HCT116 (cell line): Measurements from ENCODE around the gene DAPK2. TPM values are rescaled to one million over a fixed set of nuclear protein-coding genes. Genes with fewer than 3 reads are reported as not detected.
A peak's percentile ranks its signal among the peaks of the same experiment; 100 is the strongest.

Experiments used
- ATAC-seq: fragments of 200-7000 bp; cut with Tn5 transposase; 2 replicates; pipeline ENCODE4 v1.9.1; 2020; ENCODE audit warnings: mild to moderate bottlenecking, moderate library complexity
- BruUV-seq: library from RNA; stranded (reverse); fragments of 400-500 nt; replicated peaks from 2 replicates; lab custom pipeline; 2021; lab: Mats Ljungman, UMichigan
- CTCF ChIA-PET: fragments of 300-600 bp; sonication (Branson Sonifier 250); formaldehyde crosslinking; loops from one replicate; lab custom pipeline; 2021; ENCODE audit warnings: antibody characterized with exemption; lab: Charles Lee
- POLR2A ChIA-PET: fragments of 300-600, 350-600 bp; sonication (Branson Sonifier 250); formaldehyde crosslinking; loops from one replicate; lab custom pipeline; 2021; ENCODE audit warnings: antibody characterized with exemption; lab: Charles Lee
- RAD21 ChIA-PET, 2 experiments: fragments of 300-600 bp; sonication (Branson Sonifier 250); formaldehyde crosslinking; loops; one replicate each; lab custom pipeline; 2023; ENCODE audit warnings: low total read pairs in 2 of 2; ENCODE audit not compliant: uncharacterized antibody in 2 of 2, unreplicated experiment in 2 of 2, low non-redundant PET in 1 of 2; lab: Charles Lee
- DNase-seq: peaks from one replicate; pipeline ENCODE4 v3.0.0-alpha.2; 2010; ENCODE audit warnings: low read depth, low spot score
- H2AFZ ChIP-seq: fragments of 200-600 bp; shearing (Covaris generic), sonication (generic); 2 replicates; pipeline ENCODE4 v1.6.1; 2017; ENCODE audit warnings: low read depth, mixed run types, mixed read lengths, antibody characterized with exemption, low read length; ENCODE audit not compliant: poor library complexity, severe bottlenecking
- H3K27ac ChIP-seq: 2 replicates; pipeline ENCODE4 v1.5.1; 2012; ENCODE audit warnings: low read depth, low read length
- H3K27me3 ChIP-seq: fragments of 200-600 bp; sonication (generic); 2 replicates; pipeline ENCODE4 v1.6.1; 2016; ENCODE audit warnings: mixed run types, low read length, mixed read lengths; ENCODE audit not compliant: insufficient read depth
- H3K36me3 ChIP-seq, 2 experiments: fragments of 200-500 bp in 1 of 2; fragments of 200-600 bp in 1 of 2; sonication (Bioruptor generic) in 1 of 2; sonication (generic) in 1 of 2; 2 replicates each; pipeline versions ENCODE4 v1.5.1 to v1.6.1; 2014 to 2016; ENCODE audit warnings: low read length in 2 of 2, inconsistent platforms in 1 of 2, mixed read lengths in 1 of 2, mixed run types in 1 of 2; ENCODE audit not compliant: insufficient read depth in 2 of 2, control insufficient read depth in 1 of 2
- H3K4me1 ChIP-seq, 2 experiments: fragments of 200-600 bp in 1 of 2; sonication (generic) in 1 of 2; 2 replicates each; pipeline versions ENCODE4 v1.5.1 to v1.6.1; 2012 to 2017; ENCODE audit warnings: low read length in 2 of 2, inconsistent platforms in 1 of 2, mild to moderate bottlenecking in 1 of 2, mixed read lengths in 1 of 2, mixed run types in 1 of 2, moderate library complexity in 1 of 2; ENCODE audit not compliant: insufficient read depth in 2 of 2, control insufficient read depth in 1 of 2
- H3K4me2 ChIP-seq: fragments of 200-600 bp; sonication (generic); 2 replicates; pipeline ENCODE4 v1.6.1; 2017; ENCODE audit warnings: mixed run types, low read length, mixed read lengths
- H3K4me3 ChIP-seq, 2 experiments: fragments of 200-600 bp in 1 of 2; sonication (generic) in 1 of 2; replicated peaks in 1 of 2; 2 replicates each; pipeline ENCODE4 v1.5.1; 2011 to 2016; ENCODE audit warnings: low read length in 2 of 2, control low read depth in 1 of 2, low read depth in 1 of 2, mild to moderate bottlenecking in 1 of 2, mixed read lengths in 1 of 2, mixed run types in 1 of 2
- H3K79me2 ChIP-seq: fragments of 200-600 bp; sonication (generic); 2 replicates; pipeline ENCODE4 v1.6.1; 2017; ENCODE audit warnings: mild to moderate bottlenecking, mixed run types, low read length, moderate library complexity, mixed read lengths; ENCODE audit not compliant: insufficient read depth
- H3K9ac ChIP-seq: fragments of 200-600 bp; sonication (generic); 2 replicates; pipeline ENCODE4 v1.6.1; 2016; ENCODE audit warnings: low read length, mixed read lengths
- H3K9me2 ChIP-seq: fragments of 200-600 bp; sonication (generic), shearing (Covaris generic); 2 replicates; pipeline ENCODE4 v1.6.1; 2017; ENCODE audit warnings: mixed run types, mild to moderate bottlenecking, moderate library complexity; ENCODE audit not compliant: insufficient read depth
- H3K9me3 ChIP-seq, 2 experiments: fragments of 200-500 bp in 1 of 2; fragments of 200-600 bp in 1 of 2; sonication (Bioruptor generic) in 1 of 2; sonication (generic) in 1 of 2; 2 replicates each; pipeline ENCODE4 v1.6.1; 2014 to 2017; ENCODE audit warnings: low read length in 2 of 2, mixed read lengths in 2 of 2, inconsistent platforms in 1 of 2, low read depth in 1 of 2, mild to moderate bottlenecking in 1 of 2, mixed run types in 1 of 2, moderate library complexity in 1 of 2; ENCODE audit not compliant: control insufficient read depth in 1 of 2, insufficient read depth in 1 of 2
- H4K20me1 ChIP-seq: fragments of 200-600 bp; sonication (generic), shearing (Covaris generic); 2 replicates; pipeline ENCODE4 v1.6.1; 2017; ENCODE audit warnings: mixed run types, mild to moderate bottlenecking, moderate library complexity; ENCODE audit not compliant: insufficient read depth
- ATF3 ChIP-seq: IDR thresholded peaks from 2 replicates; pipeline ENCODE4 v1.6.1; 2012
- CBX3 ChIP-seq: IDR thresholded peaks from 2 replicates; pipeline ENCODE4 v1.6.1; 2012; ENCODE audit warnings: low read depth
- CEBPB ChIP-seq: IDR thresholded peaks from 2 replicates; pipeline ENCODE4 v1.6.1; 2012; ENCODE audit warnings: low read depth
- CTCF ChIP-seq, 3 experiments: fragments of 200-600 bp in 1 of 3; sonication (generic) in 1 of 3; IDR thresholded peaks in 2 of 3; conservative IDR thresholded peaks in 1 of 3; 2 replicates each; pipeline ENCODE4 v1.5.1; 2012 to 2017; ENCODE audit warnings: low read depth in 2 of 3, low read length in 2 of 3, antibody characterized with exemption in 1 of 3, borderline replicate concordance in 1 of 3, control low read depth in 1 of 3, mild to moderate bottlenecking in 1 of 3, mixed read lengths in 1 of 3, mixed run types in 1 of 3, moderate library complexity in 1 of 3; ENCODE audit not compliant: insufficient read depth in 1 of 3
- ELF1 ChIP-seq: IDR thresholded peaks from 2 replicates; pipeline ENCODE4 v1.6.1; 2012; ENCODE audit warnings: low read depth, borderline replicate concordance
- EZH2 ChIP-seq: fragments of 200-600 bp; sonication (generic); IDR thresholded peaks from 2 replicates; pipeline ENCODE4 v1.6.1; 2017; ENCODE audit warnings: antibody characterized with exemption, mixed run types
- EZH2phosphoT487 ChIP-seq: fragments of 200-600 bp; IDR thresholded peaks from 2 replicates; pipeline ENCODE4 v1.6.1; 2018; ENCODE audit warnings: antibody characterized with exemption, borderline replicate concordance
- FOSL1 ChIP-seq: IDR thresholded peaks from 2 replicates; pipeline ENCODE4 v1.6.1; 2012; ENCODE audit warnings: low read depth
- JUND ChIP-seq: IDR thresholded peaks from 2 replicates; pipeline ENCODE4 v1.6.1; 2012
- MAX ChIP-seq: IDR thresholded peaks from 2 replicates; pipeline ENCODE4 v1.6.1; 2012
- POLR2A ChIP-seq: IDR thresholded peaks from 2 replicates; pipeline ENCODE4 v1.7.0; 2011; ENCODE audit warnings: borderline replicate concordance; ENCODE audit not compliant: insufficient read depth, insufficient read length; ENCODE audit errors: extremely low read depth
- RAD21 ChIP-seq: IDR thresholded peaks from 2 replicates; pipeline ENCODE4 v1.6.1; 2012; ENCODE audit warnings: low read depth, mild to moderate bottlenecking
- YY1 ChIP-seq: IDR thresholded peaks from 2 replicates; pipeline ENCODE4 v1.6.1; 2011; ENCODE audit warnings: low read length, low read depth, moderate library complexity, mild to moderate bottlenecking; ENCODE audit not compliant: insufficient replicate concordance; ENCODE audit errors: extremely low read depth
- ZFX ChIP-seq: fragments of 450-650 bp; IDR thresholded peaks from 2 replicates; pipeline ENCODE4 v1.6.1; 2017
- ZNF274 ChIP-seq: fragments of 200-500 bp; sonication (Bioruptor generic); IDR thresholded peaks from 2 replicates; pipeline ENCODE4 v1.6.1; 2014; ENCODE audit warnings: mild to moderate bottlenecking, low read depth, low read length, inconsistent platforms
- intact Hi-C: fragments of 100-400 bp; cut with micrococcal nuclease; formaldehyde crosslinking; loops from 2 replicates; pipeline ENCODE4 v1.10.0; 2022
- total RNA-seq: library from RNA; stranded (reverse); gene quantifications from one replicate; pipeline ENCODE4 v1.2.1, GENCODE V29; 2021; ENCODE audit not compliant: unreplicated experiment

Gene DAPK2
- total RNA-seq, 1 experiment from 2014 or later = 4.8 TPM

GRCh38 chr15:63891768-63892133, 154.5 kb downstream of the DAPK2 start:
- Histone ChIP-seq H3K4me1 (peaks cover 6 to 24% of the 10 kb centered on the region in 2 experiments; a peak in 3 of 4 replicates), H3K9ac (no peak overlapping the region), H3K79me2 (no peaks in the 10 kb centered on the region), H3K27me3 (no peaks in the 10 kb centered on the region), H3K9me2 (no peaks in the 10 kb centered on the region), H3K4me2 (no peak overlapping the region; the same call in 1 of the 2 replicates), H3K4me3 (no peak overlapping the region), H3K36me3 (no peaks in the 10 kb centered on the region), H3K27ac (no peak overlapping the region), H3K9me3 (no peaks in the 10 kb centered on the region), H2AFZ (peak overlapping the region; percentile 94), H4K20me1 (no peaks in the 10 kb centered on the region)
- CTCF ChIA-PET = interaction anchor here (1.1 kb wide), 2 partner anchors 139 to 292 kb away, joined by 3 to 9 read pairs; no protein-coding TSS in a partner anchor
- BruUV-seq = no TSS peak
- ATAC-seq (no peak), DNase-seq (no peak)
- intact Hi-C loops = loop anchor here (1.0 to 2.0 kb wide), 5 partner anchors 65 to 425 kb away; no protein-coding TSS in a partner anchor
- TF ChIP-seq POLR2A (no peak), ATF3 (no peak), CTCF (IDR thresholded peaks at IDR 0.05 in 2 of 3, conservative IDR thresholded peaks at IDR 0.05 in 1 of 3; ENCODE audit: borderline replicate concordance in 1 of 3, insufficient read depth in 1 of 3, low read depth in 2 of 3, low read length in 2 of 3) (no peak), ELF1 (no peak), RAD21 (no peak), CEBPB (no peak), FOSL1 (no peak), JUND (no peak), ZNF274 (no peak), YY1 (no peak), MAX (no peak), EZH2 (no peak), CBX3 (no peak), ZFX (no peak), EZH2phosphoT487 (no peak)
- RAD21 ChIA-PET = interaction anchor here in 1 of 2 experiments (0.7 kb wide), 1 partner anchor 276 kb away, joined by 3 read pairs; no protein-coding TSS in a partner anchor
- POLR2A ChIA-PET = no interaction called here
